HG03060 (cell line): ENCODE measurements around the gene GALP.
"Not testable (repeated sequence)": the region's sequence is repeated elsewhere in the genome, so short reads cannot be mapped to it uniquely, and the experiment has no call there.

Experiments
- ATAC-seq: cut with Tn5 transposase; IDR thresholded peaks from one replicate; pipeline ENCODE4 v1.9.1; 2021; ENCODE audit warnings: low read depth, moderate number of reproducible peaks; ENCODE audit not compliant: unreplicated experiment

GALP gene

DNA sequence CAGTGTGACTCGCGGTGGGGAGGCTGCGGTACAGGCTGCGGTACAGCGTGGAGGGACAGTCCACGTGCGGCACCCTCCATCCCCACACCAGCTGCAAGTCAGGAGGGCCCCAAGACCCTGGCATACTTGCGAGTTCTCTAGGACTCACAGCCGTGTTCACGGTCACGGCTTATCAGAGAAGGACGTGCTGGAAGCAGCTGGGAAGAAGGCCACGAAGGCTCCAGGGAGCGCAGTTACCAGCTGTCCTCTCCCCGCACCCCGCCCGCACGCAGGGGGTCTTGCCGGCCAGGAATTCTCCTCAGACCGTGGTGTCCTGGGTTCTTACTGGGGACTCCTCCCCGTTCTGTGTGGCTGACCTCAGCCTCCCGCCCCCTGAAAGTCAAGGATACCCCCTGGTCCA lies 28.5 kb upstream of the GALP start:
- ATAC-seq, result no peak

DNA sequence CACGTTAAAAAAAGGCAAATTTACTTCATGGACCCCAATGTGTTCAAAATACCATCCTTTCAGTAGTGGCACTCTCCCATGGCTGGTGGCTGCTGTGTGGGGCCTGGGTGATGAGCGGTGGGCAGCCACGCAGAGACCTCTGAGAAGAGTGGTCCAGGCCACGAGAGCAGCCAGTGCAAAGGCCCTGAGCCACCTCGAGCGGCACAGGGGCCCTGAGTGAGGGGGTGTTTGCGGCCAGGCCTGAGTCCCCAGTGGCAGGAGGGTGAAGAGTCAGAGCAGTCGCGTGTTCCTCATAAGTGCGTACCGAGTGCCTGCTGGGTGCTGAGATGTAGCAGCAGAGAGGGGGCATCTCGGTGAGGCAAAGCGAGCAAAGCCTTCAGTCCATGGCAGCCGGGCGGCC lies 27.7 kb upstream of the GALP start:
- ATAC-seq, result no peak

- not testable (repeated sequence) for ATAC-seq
These were observed 26.7 kb upstream of the GALP start for GRCh38 chr19:56148955-56149655.

DNA sequence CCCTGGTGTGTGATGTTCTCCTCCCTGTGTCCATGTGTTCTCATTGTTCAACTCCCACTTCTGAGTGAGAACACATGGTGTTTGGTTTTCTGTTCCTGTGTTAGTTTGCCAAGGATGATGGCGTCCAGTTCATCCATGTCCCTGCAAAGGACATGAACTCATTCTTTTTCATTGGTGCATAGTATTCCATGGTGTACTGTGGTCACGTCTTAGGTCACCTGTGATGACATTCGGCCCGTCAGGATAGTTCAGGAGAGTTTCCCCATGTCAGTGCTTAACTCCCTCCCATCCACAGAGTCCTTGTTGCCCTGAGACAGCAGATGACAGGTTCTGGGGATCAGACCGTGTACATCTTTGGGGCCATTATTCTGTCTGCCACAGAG lies 26.2 kb upstream of the GALP start:
- ATAC-seq, result no peak

GRCh38 chr19:56150358-56150757 lies 25.4 kb upstream of the GALP start:
- ATAC-seq, result no peak

GRCh38 chr19:56152644-56153043 lies 23.2 kb upstream of the GALP start:
- ATAC-seq, result no peak

DNA sequence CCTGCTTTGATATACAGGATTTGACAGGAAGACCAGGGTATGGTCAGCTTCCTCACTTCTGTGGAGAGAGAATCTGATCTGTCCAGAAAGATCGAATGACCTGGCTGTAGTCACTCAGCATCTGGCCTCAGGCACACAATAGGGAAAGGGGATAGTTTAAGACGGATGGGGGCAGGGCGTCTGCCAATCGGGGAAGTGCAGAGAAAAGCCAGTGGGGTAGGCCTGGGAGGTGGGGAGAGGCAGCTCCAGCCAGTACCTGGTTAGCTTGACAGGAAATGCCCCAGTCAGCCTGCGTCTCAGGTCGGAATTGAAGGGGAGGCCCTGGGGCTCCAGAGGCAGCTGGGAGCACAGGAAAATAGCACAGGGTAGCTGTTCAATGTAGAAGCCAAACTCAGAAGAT lies 22.3 kb upstream of the GALP start:
- no peak for ATAC-seq

DNA sequence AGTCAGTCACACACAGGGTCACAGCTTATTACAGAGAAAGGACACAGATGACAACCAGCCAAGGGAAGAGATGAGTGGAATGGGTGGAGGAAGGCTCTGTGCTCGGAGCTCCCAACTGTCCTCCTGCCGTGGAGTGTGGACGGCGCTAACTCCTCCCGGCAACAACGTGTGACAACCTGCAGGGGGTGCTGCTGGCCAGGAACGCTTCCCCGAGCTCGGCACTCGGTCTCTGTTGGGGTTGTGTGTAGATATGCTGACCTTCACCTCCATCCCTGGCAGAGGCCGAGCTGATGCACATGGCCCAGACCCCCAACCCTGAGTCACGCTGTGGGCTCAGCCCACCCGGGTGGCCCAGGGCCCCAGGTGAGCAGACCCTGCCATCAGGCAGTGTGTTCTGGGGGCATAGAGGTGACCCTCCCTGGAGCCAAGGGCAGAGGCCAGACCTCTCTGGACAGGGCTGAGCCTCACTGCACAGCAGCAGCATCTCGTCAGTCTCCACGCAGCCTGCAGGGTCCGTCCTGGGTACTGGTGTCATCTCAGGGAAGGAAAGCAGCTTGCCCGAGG lies 20.6 kb upstream of the GALP start:
- ATAC-seq, result no peak

GRCh38 chr19:56156768-56157167 lies 19.0 kb upstream of the GALP start:
- no peak for ATAC-seq

DNA sequence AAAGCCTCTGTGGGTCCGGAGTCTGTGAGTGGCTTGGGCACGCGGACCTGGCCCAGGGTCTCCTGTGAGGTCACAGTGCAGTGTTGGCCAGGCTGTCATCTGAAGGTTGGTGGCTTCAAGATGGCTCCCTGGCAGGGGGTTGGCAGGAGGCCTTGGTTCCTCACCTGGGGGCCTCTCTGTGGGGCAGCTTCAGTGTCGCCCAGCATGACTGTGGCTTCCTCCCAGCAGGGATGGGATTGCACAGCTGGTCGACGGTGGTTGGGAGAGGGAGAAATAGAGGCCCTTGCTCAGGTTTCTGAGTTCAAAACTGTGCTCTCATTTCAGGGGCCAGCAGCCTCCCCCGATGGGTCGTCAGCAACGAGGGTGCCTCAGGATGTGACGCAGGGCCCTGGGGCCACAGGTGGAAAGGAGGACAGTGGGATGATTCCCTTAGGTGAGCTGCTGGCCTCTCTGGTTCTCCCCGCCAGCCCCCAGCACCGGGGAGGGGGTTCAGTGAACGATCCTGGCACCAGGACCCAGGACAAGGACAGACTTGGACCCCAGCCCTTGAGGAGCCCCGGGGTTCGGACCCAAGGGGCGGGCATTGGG lies 17.5 kb upstream of the GALP start:
- no peak for ATAC-seq

DNA sequence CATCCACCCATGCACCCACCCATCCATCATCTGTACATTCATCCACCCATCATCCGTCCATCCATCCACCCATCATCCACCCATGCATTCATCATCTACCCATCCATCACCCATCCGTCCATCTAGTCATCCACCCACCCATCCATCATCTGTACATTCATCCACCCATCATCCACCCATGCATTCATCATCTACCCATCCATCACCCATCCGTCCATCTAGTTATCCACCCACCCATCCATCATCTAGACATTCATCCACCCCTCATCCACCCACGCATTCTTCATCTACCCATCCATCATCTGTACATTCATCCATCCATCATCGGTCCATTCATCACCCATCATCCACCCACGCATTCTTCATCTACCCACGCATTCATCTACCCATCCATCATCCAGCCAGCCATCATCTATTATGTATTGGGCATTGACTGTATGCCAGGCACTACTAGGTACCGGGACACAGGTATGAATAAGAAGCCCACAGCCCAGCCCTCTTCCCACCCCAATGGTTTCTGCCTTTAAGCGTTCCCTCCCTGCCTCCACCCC lies 16.7 kb upstream of the GALP start:
- ATAC-seq, result no peak

- ATAC-seq, result no peak
These were observed 16.1 kb upstream of the GALP start for GRCh38 chr19:56159622-56160271.

GRCh38 chr19:56161534-56161933 lies 14.3 kb upstream of the GALP start:
- ATAC-seq, result no peak

- ATAC-seq, result no peak
These were observed 13.6 kb upstream of the GALP start for GRCh38 chr19:56162258-56162657.

- no peak for ATAC-seq
These were observed 12.7 kb upstream of the GALP start for GRCh38 chr19:56163097-56163496.

- ATAC-seq, result no peak
These were observed 8.7 kb upstream of the GALP start for GRCh38 chr19:56167064-56167578.

GRCh38 chr19:56170261-56170660 lies 5.5 kb upstream of the GALP start:
- no peak for ATAC-seq

DNA sequence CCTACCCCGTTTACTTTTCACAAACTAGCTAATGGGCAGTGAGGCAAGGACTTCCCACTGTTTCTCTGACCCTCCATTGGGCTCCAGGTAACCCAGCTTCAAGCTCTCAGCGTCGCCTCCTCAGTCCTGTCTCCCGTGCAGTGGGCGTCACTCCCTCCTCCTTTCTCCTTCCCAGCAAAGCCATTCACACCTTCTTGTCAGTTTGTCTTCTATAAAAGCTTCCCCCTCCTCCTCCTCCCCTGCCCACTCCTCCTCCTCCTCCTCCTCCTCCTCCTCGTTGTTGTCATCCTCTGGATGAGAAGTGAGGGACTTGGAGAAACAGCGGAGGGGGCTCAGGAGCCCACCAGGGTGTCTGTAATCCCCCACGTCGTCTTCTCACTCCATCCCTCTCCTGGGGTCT lies 1.7 kb upstream of the GALP start:
- no peak for ATAC-seq

DNA sequence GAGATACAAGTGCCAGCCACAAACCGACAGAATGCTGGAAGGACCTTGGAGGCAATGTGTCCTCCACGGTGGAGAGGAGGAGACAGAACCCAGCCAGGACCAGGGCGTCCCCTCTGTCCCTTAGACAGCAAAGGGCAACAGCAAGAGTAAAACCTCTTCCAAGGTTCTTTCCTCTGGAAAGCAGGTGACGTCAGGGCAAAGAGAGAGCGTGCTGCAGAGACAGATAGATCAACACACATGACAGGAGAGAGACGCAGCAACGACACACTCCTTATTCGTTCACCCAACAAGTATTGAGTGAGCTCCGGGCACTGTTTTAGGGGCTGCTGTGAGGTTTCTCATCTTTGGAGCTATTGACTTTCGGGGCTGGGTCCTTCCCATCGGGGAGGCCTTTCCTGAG lies 1.3 kb upstream of the GALP start:
- ATAC-seq, result no peak

GRCh38 chr19:56176310-56176709 lies 502 bp downstream of the GALP start:
- not testable (repeated sequence) for ATAC-seq

DNA sequence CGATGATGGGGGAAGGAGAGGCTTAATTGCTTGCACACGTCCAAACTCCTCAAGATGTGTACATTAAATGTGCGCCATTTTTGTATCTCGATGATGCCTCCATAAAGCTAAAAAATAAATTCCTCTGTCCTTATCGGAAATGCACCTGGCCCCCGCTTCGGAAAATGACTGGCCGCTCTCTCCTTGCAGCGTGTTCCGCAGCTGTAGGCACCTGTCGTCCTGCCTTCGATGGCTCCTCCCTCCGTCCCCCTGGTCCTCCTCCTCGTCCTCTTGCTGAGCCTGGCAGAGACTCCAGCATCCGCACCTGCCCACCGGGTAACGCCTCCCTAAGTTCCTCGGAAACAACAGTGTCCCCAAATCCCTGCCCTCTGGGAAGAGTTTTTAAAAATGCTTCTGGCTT lies 1.1 kb downstream of the GALP start:
- no peak for ATAC-seq
